Smooth muscle cell (in vitro differentiated cells): ENCODE results near the gene DCHS1. TPM values are rescaled to one million over a fixed set of nuclear protein-coding genes. Genes with fewer than 3 reads are reported as not detected.

ENCODE experiments used
- DNase-seq: peaks from one replicate; lab custom pipeline; 2025; ENCODE audit not compliant: unreplicated experiment; lab: John Stamatoyannopoulos, UW
- H2AFZ ChIP-seq: fragments of 200-600 bp; sonication (generic); 2 replicates; pipeline ENCODE4 v1.6.0; 2016; ENCODE audit warnings: antibody characterized with exemption, low read depth, mild to moderate bottlenecking
- H3F3A ChIP-seq: fragments of 200-600 bp; sonication (generic); 2 replicates; pipeline ENCODE4 v1.6.0; 2017; ENCODE audit warnings: antibody characterized with exemption, low read depth
- H3K27ac ChIP-seq: fragments of 200-600 bp; sonication (generic); 2 replicates; pipeline ENCODE4 v1.5.1; 2016; ENCODE audit warnings: low read depth, mild to moderate bottlenecking
- H3K27me3 ChIP-seq: fragments of 200-600 bp; sonication (generic); 2 replicates; pipeline ENCODE4 v1.6.1; 2016; ENCODE audit warnings: low read depth, mild to moderate bottlenecking
- H3K36me3 ChIP-seq: fragments of 200-600 bp; sonication (generic); 2 replicates; pipeline ENCODE4 v1.5.1; 2016; ENCODE audit warnings: low read depth
- H3K4me1 ChIP-seq: fragments of 200-600 bp; sonication (generic); 2 replicates; pipeline ENCODE4 v1.5.1; 2016; ENCODE audit warnings: low read depth
- H3K4me2 ChIP-seq: fragments of 200-600 bp; sonication (generic); 2 replicates; pipeline ENCODE4 v1.6.0; 2016; ENCODE audit warnings: mild to moderate bottlenecking
- H3K4me3 ChIP-seq: fragments of 200-600 bp; sonication (generic); 2 replicates; pipeline ENCODE4 v1.5.1; 2016; ENCODE audit warnings: mild to moderate bottlenecking
- H3K79me2 ChIP-seq: fragments of 200-600 bp; sonication (generic); 2 replicates; pipeline ENCODE4 v1.6.0; 2016; ENCODE audit warnings: low read depth, mild to moderate bottlenecking
- H3K9ac ChIP-seq: fragments of 200-600 bp; sonication (generic); 2 replicates; pipeline ENCODE4 v1.6.0; 2016; ENCODE audit warnings: low read depth
- H3K9me3 ChIP-seq: fragments of 200-600 bp; sonication (generic); replicated peaks from 2 replicates; pipeline ENCODE4 v1.5.1; 2016; ENCODE audit warnings: low read depth
- H4K20me1 ChIP-seq: fragments of 200-600 bp; sonication (generic); 2 replicates; pipeline ENCODE4 v1.6.0; 2016; ENCODE audit warnings: low read depth
- WGBS: methylation state at CpG from one replicate; pipeline ENCODE4 v1.1.7; 2016; ENCODE audit warnings: low lambda C conversion rate; 5-methylcytosine and 5-hydroxymethylcytosine counted together
- polyA plus RNA-seq: library from polyadenylated mRNA; unstranded; fragments of >200 nt; fragmentation: Nextera tagmentation; extraction: Ambion mirVana; gene quantifications from 2 replicates; pipeline ENCODE4 v1.2.1, GENCODE V29; 2016
- total RNA-seq: library from RNA; depleted of rRNA; stranded (reverse); fragments of >200 nt; gene quantifications from 2 replicates; pipeline ENCODE4 v1.2.3, GENCODE V29; 2014
- TF ChIP-seq, protein P1 (sequence below): fragments of 200-600 bp; sonication (generic); IDR thresholded peaks from 2 replicates; pipeline ENCODE4 v1.5.1; 2017; ENCODE audit warnings: borderline replicate concordance, mild to moderate bottlenecking, antibody characterized with exemption; ENCODE audit not compliant: insufficient read depth, poor library complexity, severe bottlenecking

The DCHS1 gene
- total and polyA plus RNA-seq, 2 experiments from 2014 or later: 24.5 to 34.2 TPM

DNA sequence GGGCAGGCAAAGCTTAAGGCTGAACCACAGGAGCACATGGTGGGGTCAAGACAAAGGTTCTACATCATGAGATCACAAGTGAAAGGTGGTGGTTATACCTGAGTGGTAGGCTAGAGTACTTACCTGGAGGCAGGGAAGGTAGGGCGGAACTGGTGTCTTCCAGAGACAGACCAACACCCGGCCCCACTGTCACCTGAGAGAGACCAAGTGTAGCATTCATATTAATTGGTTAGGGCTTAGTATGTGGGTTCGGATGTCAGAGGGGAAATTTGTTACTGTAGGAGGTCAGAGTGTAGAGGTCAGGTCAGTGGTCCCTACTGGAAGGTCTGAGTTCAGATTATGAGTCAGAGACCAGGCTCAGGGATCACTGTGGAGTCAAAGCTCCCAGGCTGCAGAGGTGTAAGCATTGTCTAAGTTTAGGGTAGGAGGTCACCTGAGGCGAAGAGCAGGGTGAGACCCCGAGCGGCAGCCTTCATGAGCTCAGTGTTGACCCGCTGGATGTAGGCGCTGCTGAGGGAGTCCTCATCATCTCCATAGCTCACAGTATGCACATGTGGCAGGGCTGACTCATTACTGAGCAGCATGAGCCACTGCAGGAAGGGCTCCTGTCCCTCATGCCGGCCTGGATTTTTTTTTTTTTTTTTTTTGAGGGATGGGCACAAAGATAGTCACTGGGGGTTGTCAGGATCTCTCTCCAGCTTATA, 39.6 kb downstream of the DCHS1 start:
- TF ChIP-seq, protein P1, sequence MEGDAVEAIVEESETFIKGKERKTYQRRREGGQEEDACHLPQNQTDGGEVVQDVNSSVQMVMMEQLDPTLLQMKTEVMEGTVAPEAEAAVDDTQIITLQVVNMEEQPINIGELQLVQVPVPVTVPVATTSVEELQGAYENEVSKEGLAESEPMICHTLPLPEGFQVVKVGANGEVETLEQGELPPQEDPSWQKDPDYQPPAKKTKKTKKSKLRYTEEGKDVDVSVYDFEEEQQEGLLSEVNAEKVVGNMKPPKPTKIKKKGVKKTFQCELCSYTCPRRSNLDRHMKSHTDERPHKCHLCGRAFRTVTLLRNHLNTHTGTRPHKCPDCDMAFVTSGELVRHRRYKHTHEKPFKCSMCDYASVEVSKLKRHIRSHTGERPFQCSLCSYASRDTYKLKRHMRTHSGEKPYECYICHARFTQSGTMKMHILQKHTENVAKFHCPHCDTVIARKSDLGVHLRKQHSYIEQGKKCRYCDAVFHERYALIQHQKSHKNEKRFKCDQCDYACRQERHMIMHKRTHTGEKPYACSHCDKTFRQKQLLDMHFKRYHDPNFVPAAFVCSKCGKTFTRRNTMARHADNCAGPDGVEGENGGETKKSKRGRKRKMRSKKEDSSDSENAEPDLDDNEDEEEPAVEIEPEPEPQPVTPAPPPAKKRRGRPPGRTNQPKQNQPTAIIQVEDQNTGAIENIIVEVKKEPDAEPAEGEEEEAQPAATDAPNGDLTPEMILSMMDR: no peak
- no peaks in the 10 kb centered on the region for H3K36me3 ChIP-seq
- H4K20me1 ChIP-seq: no peaks in the 10 kb centered on the region
- H3K27ac ChIP-seq: no peak overlapping the region
- H3K9me3 ChIP-seq: no peaks in the 10 kb centered on the region
- no peak overlapping the region for H3K4me2 ChIP-seq
- H3K4me3 ChIP-seq: no peak overlapping the region
- WGBS: 82% methylated on average over 9 of the region's 9 CpGs
- peaks cover 23% of the 10 kb centered on the region for H3F3A ChIP-seq
- H2AFZ ChIP-seq: no peak overlapping the region
- no peaks in the 10 kb centered on the region for H3K27me3 ChIP-seq
- H3K79me2 ChIP-seq: peaks cover 8% of the 10 kb centered on the region
- H3K9ac ChIP-seq: no peak overlapping the region
- DNase-seq: no peak
- peaks cover 20% of the 10 kb centered on the region for H3K4me1 ChIP-seq

DNA sequence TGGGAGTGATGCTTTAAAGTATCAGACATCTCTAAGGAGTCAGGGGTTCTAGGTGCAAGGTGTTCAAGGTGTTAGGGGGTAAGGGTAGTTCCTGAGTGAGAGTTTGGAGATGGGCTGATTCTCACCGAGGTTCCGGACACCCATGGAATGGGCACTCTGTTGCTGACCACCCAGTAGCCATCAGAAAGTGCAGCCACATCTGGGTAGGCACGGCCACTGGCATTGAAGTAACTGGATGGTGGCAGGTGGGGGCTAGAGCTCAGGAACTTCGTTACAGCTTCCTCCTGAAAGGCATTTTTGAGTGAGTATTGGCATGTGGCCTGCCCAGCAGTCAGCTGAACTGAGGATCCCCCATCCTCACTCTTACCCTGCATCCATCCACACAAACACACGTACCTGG, 40.6 kb downstream of the DCHS1 start:
- no peak overlapping the region for H3K4me2 ChIP-seq
- no peaks in the 10 kb centered on the region for H3K27me3 ChIP-seq
- peaks cover 29% of the 10 kb centered on the region for H3F3A ChIP-seq
- peaks cover 17% of the 10 kb centered on the region for H3K79me2 ChIP-seq
- H3K36me3 ChIP-seq: no peaks in the 10 kb centered on the region
- H2AFZ ChIP-seq: no peak overlapping the region
- H3K9ac ChIP-seq: no peak overlapping the region
- H3K27ac ChIP-seq: no peak overlapping the region
- TF ChIP-seq, protein P1: no peak
- WGBS: 96% methylated on average over 5 of the region's 5 CpGs
- no peak overlapping the region for H3K4me3 ChIP-seq
- no peaks in the 10 kb centered on the region for H3K9me3 ChIP-seq
- peaks cover 16% of the 10 kb centered on the region for H3K4me1 ChIP-seq
- no peaks in the 10 kb centered on the region for H4K20me1 ChIP-seq
- DNase-seq: no peak

DNA sequence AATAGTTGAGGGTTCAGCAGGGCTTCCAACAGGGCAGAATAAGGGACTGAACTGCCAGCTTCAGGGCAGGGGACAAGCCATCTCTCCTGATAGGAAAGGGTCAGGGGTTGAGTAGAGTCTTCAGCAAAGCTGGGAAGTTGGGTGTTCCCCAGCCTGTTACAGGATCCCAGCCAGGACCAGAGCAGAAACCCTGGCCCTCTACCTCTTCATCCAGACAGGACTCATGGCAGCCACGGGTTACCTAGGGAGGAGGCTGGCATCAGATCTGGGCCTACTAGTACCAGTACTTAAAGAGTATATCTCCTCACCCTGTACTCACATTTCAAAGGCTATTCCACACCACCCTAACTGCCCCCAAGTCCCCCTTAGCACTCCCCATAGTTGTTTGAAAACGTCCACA, 41.2 kb downstream of the DCHS1 start:
- no peak for DNase-seq
- Histone ChIP-seq H3K9me3 (no peaks in the 10 kb centered on the region), H3K27ac (no peak overlapping the region), H3F3A (peaks cover 31% of the 10 kb centered on the region), H3K4me1 (peaks cover 16% of the 10 kb centered on the region), H3K9ac (no peak overlapping the region), H2AFZ (no peak overlapping the region), H3K36me3 (no peaks in the 10 kb centered on the region), H3K79me2 (peaks cover 21% of the 10 kb centered on the region), H3K27me3 (no peaks in the 10 kb centered on the region), H3K4me3 (no peak overlapping the region), H4K20me1 (no peaks in the 10 kb centered on the region), H3K4me2 (no peak overlapping the region)
- WGBS: 100% methylated on average over 2 of the region's 2 CpGs
- TF ChIP-seq, protein P1: no peak

DNA sequence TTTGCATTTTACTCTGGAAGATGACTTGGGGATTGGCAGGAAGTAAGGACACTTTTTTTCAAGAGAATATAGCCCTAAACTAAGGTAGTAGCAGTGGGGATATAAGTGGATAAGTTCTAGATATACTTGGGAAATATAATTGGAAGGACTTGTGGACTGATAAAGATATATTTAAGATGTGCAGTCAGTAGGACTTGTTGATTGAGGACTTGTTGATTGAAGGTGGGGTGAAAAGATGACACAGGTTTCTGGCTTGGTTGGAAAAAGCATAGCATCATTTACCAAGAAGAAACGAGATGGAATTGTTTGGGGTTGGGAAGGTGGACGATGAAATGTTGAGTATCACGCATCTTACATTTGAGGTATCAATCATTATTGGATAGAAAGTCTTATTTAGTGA, 42.1 kb downstream of the DCHS1 start:
- H3K4me2 ChIP-seq: peak overlapping the region; percentile 96
- no peaks in the 10 kb centered on the region for H3K27me3 ChIP-seq
- H3K36me3 ChIP-seq: no peaks in the 10 kb centered on the region
- no peaks in the 10 kb centered on the region for H4K20me1 ChIP-seq
- peaks cover 31% of the 10 kb centered on the region for H3K79me2 ChIP-seq
- H3K4me1 ChIP-seq: peaks cover 13% of the 10 kb centered on the region
- WGBS: 98% methylated on average over 3 of the region's 3 CpGs
- H3K9me3 ChIP-seq: no peaks in the 10 kb centered on the region
- TF ChIP-seq, protein P1: no peak
- peaks cover 35% of the 10 kb centered on the region for H3F3A ChIP-seq
- peak overlapping the region; percentile 90 for H3K9ac ChIP-seq
- no peak for DNase-seq
- peak overlapping the region; percentile 99 for H3K27ac ChIP-seq
- no peak overlapping the region for H2AFZ ChIP-seq
- H3K4me3 ChIP-seq: no peak overlapping the region
